Activated CD4-positive, alpha-beta memory T cell treated with anti-CD3 and anti-CD28 coated beads for 36 hours (primary cell): ENCODE data around the gene GOSR1. TPM values are rescaled to one million over a fixed set of nuclear protein-coding genes. Genes with fewer than 3 reads are reported as not detected.
"Not testable (repeated sequence)": the region's sequence is repeated elsewhere in the genome, so short reads cannot be mapped to it uniquely, and the experiment has no call there.

Source experiments
- CTCF ChIA-PET: fragments of 350-600 bp; sonication (Branson Sonifier 250); formaldehyde crosslinking; loops from one replicate; lab custom pipeline; 2021; ENCODE audit warnings: antibody characterized with exemption, inconsistent platforms; lab: Charles Lee
- POLR2A ChIA-PET: fragments of 350-600 bp; sonication (Branson Sonifier 250); formaldehyde crosslinking; loops from one replicate; lab custom pipeline; 2021; ENCODE audit warnings: antibody characterized with exemption; lab: Charles Lee
- DNase-seq: peaks from one replicate; pipeline ENCODE4 v3.0.0-alpha.2; 2020
- H3K27ac Mint-ChIP-seq: one replicate; pipeline ENCODE4 v1.8.0; 2021; ENCODE audit warnings: mixed read lengths
- H3K27me3 Mint-ChIP-seq: one replicate; pipeline ENCODE4 v1.8.0; 2021; ENCODE audit warnings: mixed read lengths
- H3K36me3 Mint-ChIP-seq: one replicate; pipeline ENCODE4 v1.8.0; 2021; ENCODE audit warnings: mixed read lengths
- H3K4me1 Mint-ChIP-seq: one replicate; pipeline ENCODE4 v1.8.0; 2021; ENCODE audit warnings: low read depth, mixed read lengths
- H3K4me3 Mint-ChIP-seq: one replicate; pipeline ENCODE4 v1.8.0; 2021; ENCODE audit warnings: mild to moderate bottlenecking, mixed read lengths
- H3K9me3 Mint-ChIP-seq: one replicate; pipeline ENCODE4 v1.8.0; 2021; ENCODE audit warnings: mixed read lengths
- intact Hi-C: fragments of 100-400 bp; cut with micrococcal nuclease; formaldehyde crosslinking; loops from one replicate; pipeline ENCODE4 v1.15.1; 2023
- total RNA-seq, 2 experiments: library from RNA; stranded (reverse); gene quantifications; one replicate each; pipeline ENCODE4 v1.2.3, GENCODE V29; 2021

GOSR1 gene
- total RNA-seq, 2 experiments from 2014 or later = 39.0 to 39.9 TPM

- POLR2A ChIA-PET = no interaction called here
- H3K27ac Mint-ChIP-seq = no peak overlapping the region
- no peaks in the 10 kb centered on the region for H3K9me3 Mint-ChIP-seq
- peaks cover 10% of the 10 kb centered on the region for H3K36me3 Mint-ChIP-seq
- no peak overlapping the region for H3K4me3 Mint-ChIP-seq
- intact Hi-C loops = no loop called here
- no peaks in the 10 kb centered on the region for H3K27me3 Mint-ChIP-seq
- DNase-seq = no peak
- CTCF ChIA-PET = no interaction called here
- peaks cover 9% of the 10 kb centered on the region for H3K4me1 Mint-ChIP-seq
These were observed 36.1 kb downstream of the GOSR1 start for GRCh38 chr17:30513346-30513745.

DNA sequence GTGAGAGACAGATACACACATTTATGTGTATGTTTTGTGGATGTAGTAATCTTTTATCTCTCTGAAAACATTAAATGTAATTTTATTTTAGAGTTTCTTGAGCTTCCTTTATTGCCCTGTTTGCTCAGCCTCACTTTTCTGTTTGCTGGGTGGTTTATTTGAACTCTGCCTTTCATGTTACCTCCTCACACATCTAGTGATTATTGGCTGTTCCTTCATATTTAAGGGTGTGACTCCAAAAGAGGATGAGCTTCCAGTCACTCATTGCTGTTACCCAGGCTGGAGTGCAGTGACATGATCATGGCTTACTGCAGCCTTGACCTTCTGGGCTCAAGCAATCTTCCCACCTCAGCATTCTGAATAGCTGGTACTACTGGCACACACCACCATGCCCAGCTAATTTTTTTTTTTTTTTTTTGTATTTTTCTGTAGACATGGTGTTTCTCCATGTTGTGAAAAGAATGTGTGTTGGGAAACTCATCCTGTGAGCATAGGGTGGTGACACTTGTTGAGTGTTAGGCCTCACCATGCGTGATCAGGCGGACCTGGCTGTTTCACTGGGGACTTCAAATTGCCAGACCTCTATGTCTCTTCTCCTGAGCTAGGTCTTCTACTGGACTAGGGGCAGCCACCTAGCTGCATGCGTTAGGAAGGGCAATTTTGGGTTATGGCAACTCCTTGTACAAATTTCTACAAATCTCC, 37.8 kb downstream of the GOSR1 start:
- H3K36me3 Mint-ChIP-seq = peaks cover 12% of the 10 kb centered on the region

GRCh38 chr17:30517786-30518185, 40.6 kb downstream of the GOSR1 start:
- Mint-ChIP-seq H3K4me3 (no peak overlapping the region), H3K4me1 (peaks cover 26% of the 10 kb centered on the region), H3K36me3 (peaks cover 31% of the 10 kb centered on the region), H3K27ac (no peak overlapping the region), H3K9me3 (no peaks in the 10 kb centered on the region), H3K27me3 (no peaks in the 10 kb centered on the region)
- intact Hi-C loops = no loop called here
- DNase-seq = no peak
- ChIA-PET POLR2A (no interaction called here), CTCF (interaction anchor here (0.7 to 1.2 kb wide), 2 partner anchors 180 to 209 kb away, joined by 3 read pairs; no protein-coding TSS in a partner anchor)

More for the DNA sequence above, 37.8 kb downstream of the GOSR1 start:
- CTCF ChIA-PET = no interaction called here
- H3K4me1 Mint-ChIP-seq = peaks cover 16% of the 10 kb centered on the region
- H3K9me3 Mint-ChIP-seq = no peaks in the 10 kb centered on the region
- H3K27me3 Mint-ChIP-seq = no peaks in the 10 kb centered on the region
- no peak overlapping the region for H3K4me3 Mint-ChIP-seq
- no peak for DNase-seq
- no peak overlapping the region for H3K27ac Mint-ChIP-seq
- intact Hi-C loops = no loop called here
- POLR2A ChIA-PET = no interaction called here

DNA sequence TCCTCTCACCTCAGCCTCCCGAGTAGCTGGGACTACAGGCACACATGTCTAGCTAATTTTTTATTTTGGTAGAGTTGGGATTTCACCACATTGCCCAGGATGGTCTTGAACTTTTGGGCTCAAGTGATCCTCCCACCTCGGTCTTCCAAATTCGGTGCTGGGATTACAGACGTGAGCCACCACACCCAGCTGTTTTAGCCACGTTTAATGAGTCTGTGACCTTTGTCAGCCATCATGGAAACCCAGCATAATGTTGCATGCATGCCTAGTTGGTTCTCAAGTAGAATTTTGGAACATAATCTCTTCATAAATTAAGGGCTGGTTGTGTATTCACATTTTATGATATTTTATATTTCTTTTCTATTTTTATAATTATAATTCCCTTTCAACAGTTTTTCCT, 42.0 kb downstream of the GOSR1 start:
- H3K4me1 Mint-ChIP-seq = peaks cover 25% of the 10 kb centered on the region
- DNase-seq = no peak
- no peaks in the 10 kb centered on the region for H3K27me3 Mint-ChIP-seq
- POLR2A ChIA-PET = no interaction called here
- CTCF ChIA-PET = no interaction called here
- intact Hi-C loops = no loop called here
- peaks cover 35% of the 10 kb centered on the region for H3K36me3 Mint-ChIP-seq
- no peaks in the 10 kb centered on the region for H3K9me3 Mint-ChIP-seq
- no peak overlapping the region for H3K4me3 Mint-ChIP-seq
- no peak overlapping the region for H3K27ac Mint-ChIP-seq

DNA sequence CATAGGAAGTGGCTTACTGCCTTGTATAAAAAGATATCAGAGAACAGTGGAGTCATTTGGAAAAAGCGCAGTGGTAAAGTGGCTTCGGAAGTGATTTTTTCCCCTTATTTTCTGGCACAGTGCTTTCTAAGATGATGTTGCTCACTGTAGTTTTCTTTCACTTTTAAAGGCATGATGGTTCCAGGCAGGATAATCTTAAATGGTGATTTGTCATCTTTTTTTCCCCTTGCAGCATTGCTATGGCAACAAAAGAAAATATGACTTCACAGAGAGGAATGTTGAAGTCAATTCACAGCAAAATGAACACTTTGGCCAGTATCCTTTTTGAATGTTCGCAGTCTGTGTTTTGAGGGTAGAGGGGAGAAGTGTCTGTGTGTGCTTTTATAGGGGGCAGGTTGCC, 42.5 kb downstream of the GOSR1 start:
- peaks cover 28% of the 10 kb centered on the region for H3K4me1 Mint-ChIP-seq
- no peaks in the 10 kb centered on the region for H3K27me3 Mint-ChIP-seq
- peaks cover 32% of the 10 kb centered on the region for H3K36me3 Mint-ChIP-seq
- H3K27ac Mint-ChIP-seq = peak overlapping the region; percentile 70
- intact Hi-C loops = no loop called here
- CTCF ChIA-PET = no interaction called here
- no peaks in the 10 kb centered on the region for H3K9me3 Mint-ChIP-seq
- DNase-seq = no peak
- no peak overlapping the region for H3K4me3 Mint-ChIP-seq
- POLR2A ChIA-PET = no interaction called here

- CTCF ChIA-PET = interaction anchor here (0.6 kb wide), 1 partner anchor 9 kb away, joined by 3 read pairs; no protein-coding TSS in a partner anchor
- Mint-ChIP-seq H3K9me3 (no peaks in the 10 kb centered on the region), H3K27ac (peak overlapping the region; percentile 70), H3K36me3 (peaks cover 31% of the 10 kb centered on the region), H3K27me3 (no peaks in the 10 kb centered on the region), H3K4me1 (peaks cover 28% of the 10 kb centered on the region), H3K4me3 (no peak overlapping the region)
- POLR2A ChIA-PET = no interaction called here
- intact Hi-C loops = no loop called here
- no peak for DNase-seq
These were observed 43.2 kb downstream of the GOSR1 start for GRCh38 chr17:30520436-30520835.

DNA sequence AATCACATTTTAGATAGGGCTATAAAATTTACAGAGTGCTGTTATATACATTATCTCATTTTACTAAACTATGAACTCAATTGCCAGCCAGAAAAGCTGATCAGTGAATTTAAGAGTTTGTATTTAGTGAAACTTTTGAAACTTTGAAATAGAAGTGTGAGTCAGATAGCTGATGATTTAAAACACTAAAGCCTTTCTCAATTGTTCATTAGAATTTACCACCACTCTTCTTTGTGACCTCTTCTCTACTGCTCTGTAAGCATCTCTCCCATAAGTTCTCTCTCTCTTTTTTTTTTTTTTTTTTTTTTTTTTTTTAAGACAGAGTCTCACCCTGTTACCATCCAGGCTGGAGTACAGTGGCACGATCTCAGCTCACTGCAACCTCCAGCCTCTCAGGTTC, 43.7 kb downstream of the GOSR1 start:
- Mint-ChIP-seq H3K4me1 (peaks cover 28% of the 10 kb centered on the region), H3K36me3 (peaks cover 29% of the 10 kb centered on the region), H3K9me3 (no peaks in the 10 kb centered on the region), H3K4me3 (no peak overlapping the region), H3K27me3 (no peaks in the 10 kb centered on the region), H3K27ac (peak overlapping the region; percentile 64)
- DNase-seq = no peak
- ChIA-PET POLR2A (no interaction called here), CTCF (interaction anchor here (0.6 kb wide), 1 partner anchor 10 kb away, joined by 3 read pairs; no protein-coding TSS in a partner anchor)
- intact Hi-C loops = no loop called here

- Mint-ChIP-seq H3K27ac (peak overlapping the region; percentile 23), H3K9me3 (no peaks in the 10 kb centered on the region), H3K4me3 (no peak overlapping the region), H3K36me3 (peaks cover 29% of the 10 kb centered on the region), H3K4me1 (peaks cover 28% of the 10 kb centered on the region), H3K27me3 (no peaks in the 10 kb centered on the region)
- ChIA-PET POLR2A (no interaction called here), CTCF (no interaction called here)
- intact Hi-C loops = no loop called here
- no peak for DNase-seq
These were observed 44.6 kb downstream of the GOSR1 start for GRCh38 chr17:30521766-30522165.

DNA sequence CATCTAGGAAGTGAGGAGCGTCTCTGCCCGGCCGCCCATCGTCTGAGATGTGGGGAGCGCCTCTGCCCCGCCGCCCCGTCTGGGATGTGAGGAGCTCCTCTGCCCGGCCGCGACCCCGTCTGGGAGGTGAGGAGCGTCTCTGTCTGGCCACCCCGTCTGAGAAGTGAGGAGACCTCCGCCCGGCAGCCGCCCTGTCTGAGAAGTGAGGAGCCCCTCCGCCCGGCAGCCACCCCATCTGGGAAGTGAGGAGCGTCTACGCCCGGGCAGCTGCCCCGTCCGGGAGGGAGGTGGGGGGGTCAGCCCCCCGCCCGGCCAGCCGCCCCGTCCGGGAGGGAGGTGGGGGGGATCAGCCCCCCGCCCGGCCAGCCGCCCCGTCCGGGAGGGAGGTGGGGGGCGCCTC, 46.0 kb downstream of the GOSR1 start:
- H3K9me3 Mint-ChIP-seq = not testable (repeated sequence)

GRCh38 chr17:30524847-30525246, 47.6 kb downstream of the GOSR1 start:
- intact Hi-C loops = no loop called here
- no peaks in the 10 kb centered on the region for H3K27me3 Mint-ChIP-seq
- H3K4me1 Mint-ChIP-seq = peaks cover 16% of the 10 kb centered on the region
- POLR2A ChIA-PET = no interaction called here
- DNase-seq = no peak
- no peaks in the 10 kb centered on the region for H3K9me3 Mint-ChIP-seq
- H3K27ac Mint-ChIP-seq = no peak overlapping the region
- no peak overlapping the region for H3K4me3 Mint-ChIP-seq
- CTCF ChIA-PET = no interaction called here
- H3K36me3 Mint-ChIP-seq = peaks cover 27% of the 10 kb centered on the region

More for the DNA sequence above, 46.0 kb downstream of the GOSR1 start:
- peaks cover 22% of the 10 kb centered on the region for H3K4me1 Mint-ChIP-seq
- POLR2A ChIA-PET, H3K27ac Mint-ChIP-seq, H3K4me3 Mint-ChIP-seq, DNase-seq, CTCF ChIA-PET, intact Hi-C loops, H3K27me3 Mint-ChIP-seq: not testable (repeated sequence)
- peaks cover 29% of the 10 kb centered on the region for H3K36me3 Mint-ChIP-seq

DNA sequence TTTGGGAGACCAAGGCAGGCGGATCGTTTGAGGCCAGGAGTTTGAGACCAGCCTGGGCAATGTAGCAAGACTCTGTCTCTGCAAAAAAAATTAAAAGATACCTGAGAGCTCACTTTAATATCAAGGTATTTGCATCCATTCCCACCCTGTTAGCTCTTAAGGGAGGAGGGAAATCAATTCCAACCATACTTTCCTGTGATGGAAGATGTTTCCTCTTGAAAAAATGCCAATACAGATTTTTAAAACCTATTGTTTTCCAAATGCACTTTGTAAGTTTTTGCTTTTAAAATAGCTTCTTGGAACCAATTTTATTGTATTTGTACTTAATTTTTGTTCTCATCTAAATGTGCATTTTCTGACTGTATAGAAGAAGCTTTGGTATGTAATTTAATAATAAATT, 49.2 kb downstream of the GOSR1 start:
- Mint-ChIP-seq H3K4me1 (peaks cover 4% of the 10 kb centered on the region), H3K27ac (no peak overlapping the region), H3K27me3 (no peaks in the 10 kb centered on the region), H3K9me3 (no peaks in the 10 kb centered on the region), H3K36me3 (peaks cover 19% of the 10 kb centered on the region), H3K4me3 (no peak overlapping the region)
- intact Hi-C loops = no loop called here
- CTCF ChIA-PET = no interaction called here
- POLR2A ChIA-PET = interaction anchor here (0.5 kb wide), 1 partner anchor 29 kb away, joined by 3 read pairs; no protein-coding TSS in a partner anchor
- no peak for DNase-seq

DNA sequence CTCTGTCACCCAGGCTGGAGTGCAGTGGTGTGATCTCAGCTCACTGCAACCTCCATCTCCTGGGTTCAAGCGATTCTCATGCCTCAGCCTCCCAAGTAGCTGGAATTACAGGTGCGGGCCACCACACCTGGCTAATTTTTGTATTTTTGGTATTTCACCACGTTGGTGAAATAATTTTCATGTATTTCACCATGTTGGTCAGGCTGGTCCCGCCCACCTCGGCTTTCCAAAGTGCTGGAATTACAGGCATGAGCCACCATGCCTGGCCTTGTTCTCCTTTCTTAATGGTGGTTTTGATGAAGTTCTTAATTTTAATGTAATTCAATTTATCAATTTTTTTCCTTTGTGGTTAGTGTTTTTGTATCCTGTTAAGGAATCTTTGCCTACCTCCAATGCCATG, 51.5 kb downstream of the GOSR1 start:
- H3K4me3 Mint-ChIP-seq, H3K27me3 Mint-ChIP-seq, H3K4me1 Mint-ChIP-seq, H3K9me3 Mint-ChIP-seq, H3K27ac Mint-ChIP-seq, H3K36me3 Mint-ChIP-seq, CTCF ChIA-PET, POLR2A ChIA-PET, intact Hi-C loops, DNase-seq: not testable (repeated sequence)
